ENCODE results near the gene KDM4E. TPM values are rescaled to one million over a fixed set of nuclear protein-coding genes. Genes with fewer than 3 reads are reported as not detected.

KDM4E gene
- total RNA-seq, 3 donors from 2014 or later (not counting 1 experiment from before 2014, with no cell fraction given), result not detected

DNA sequence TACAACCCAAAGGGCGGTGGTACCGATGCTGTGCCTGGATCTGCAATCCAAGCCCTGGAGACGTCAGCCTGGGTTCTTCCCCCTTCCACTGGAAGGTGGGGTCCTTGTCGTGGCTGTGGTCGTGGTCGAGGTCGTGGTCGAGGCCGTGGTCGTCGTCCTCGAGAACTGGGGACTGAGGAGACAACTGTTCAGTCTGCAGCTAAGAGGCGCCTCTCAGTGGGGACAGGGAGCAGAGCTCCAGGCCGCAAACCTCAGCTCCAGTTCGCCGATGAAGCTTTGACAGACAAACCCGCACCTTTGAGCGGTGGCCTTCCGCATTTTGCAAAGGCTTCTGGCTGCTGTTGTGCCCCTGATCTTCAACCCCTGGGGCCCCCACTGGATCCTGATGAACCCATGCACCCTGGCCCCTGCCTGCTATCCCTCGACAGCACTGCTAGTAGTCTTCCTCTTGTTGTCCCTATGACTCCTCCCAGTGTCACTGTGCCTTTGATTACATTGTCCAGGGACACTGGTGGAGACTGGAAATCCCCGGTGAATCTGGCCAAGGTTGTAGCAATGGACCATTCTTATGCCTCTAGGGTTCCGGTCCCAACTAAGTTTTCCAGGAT, 25.6 kb downstream of the KDM4E start:
- no peaks in the 10 kb centered on the region for H3K36me3 ChIP-seq (ENCODE audit: control insufficient read depth, insufficient read depth, low read length)
- no peaks in the 10 kb centered on the region for H3K9me3 Mint-ChIP-seq
- H3K27me3 Mint-ChIP-seq (ENCODE audit: low read depth in 2 of 2), result peaks cover 23 to 58% of the 10 kb centered on the region in 2 donors
- intact Hi-C loops (cut with micrococcal nuclease), result no loop called here
- H3K36me3 Mint-ChIP-seq, result no peaks in the 10 kb centered on the region
- H3K4me1 ChIP-seq (ENCODE audit: control insufficient read depth, insufficient read depth, low read length), result no peaks in the 10 kb centered on the region
- H3K27ac Mint-ChIP-seq, result no peak overlapping the region
- H3K4me3 ChIP-seq (ENCODE audit: low read length), result no peak overlapping the region
- TF ChIP-seq, protein P1, sequence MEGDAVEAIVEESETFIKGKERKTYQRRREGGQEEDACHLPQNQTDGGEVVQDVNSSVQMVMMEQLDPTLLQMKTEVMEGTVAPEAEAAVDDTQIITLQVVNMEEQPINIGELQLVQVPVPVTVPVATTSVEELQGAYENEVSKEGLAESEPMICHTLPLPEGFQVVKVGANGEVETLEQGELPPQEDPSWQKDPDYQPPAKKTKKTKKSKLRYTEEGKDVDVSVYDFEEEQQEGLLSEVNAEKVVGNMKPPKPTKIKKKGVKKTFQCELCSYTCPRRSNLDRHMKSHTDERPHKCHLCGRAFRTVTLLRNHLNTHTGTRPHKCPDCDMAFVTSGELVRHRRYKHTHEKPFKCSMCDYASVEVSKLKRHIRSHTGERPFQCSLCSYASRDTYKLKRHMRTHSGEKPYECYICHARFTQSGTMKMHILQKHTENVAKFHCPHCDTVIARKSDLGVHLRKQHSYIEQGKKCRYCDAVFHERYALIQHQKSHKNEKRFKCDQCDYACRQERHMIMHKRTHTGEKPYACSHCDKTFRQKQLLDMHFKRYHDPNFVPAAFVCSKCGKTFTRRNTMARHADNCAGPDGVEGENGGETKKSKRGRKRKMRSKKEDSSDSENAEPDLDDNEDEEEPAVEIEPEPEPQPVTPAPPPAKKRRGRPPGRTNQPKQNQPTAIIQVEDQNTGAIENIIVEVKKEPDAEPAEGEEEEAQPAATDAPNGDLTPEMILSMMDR (IDR thresholded peaks at IDR 0.05), result no peak
- no peaks in the 10 kb centered on the region for H3K9me3 ChIP-seq (ENCODE audit: control insufficient read depth, insufficient read depth, low read length)
- 79% methylated on average over 22 of the region's 22 CpGs for WGBS (ENCODE audit: insufficient coverage)
- DNase-seq (no peak), ATAC-seq (no peak)
- no peak overlapping the region for H3K4me3 Mint-ChIP-seq
- H3K27ac ChIP-seq (ENCODE audit: low read length), result no peak overlapping the region
- H3K4me1 Mint-ChIP-seq, result no peaks in the 10 kb centered on the region
- no peaks in the 10 kb centered on the region for H3K27me3 ChIP-seq (ENCODE audit: control insufficient read depth, insufficient read depth, low read length)

DNA sequence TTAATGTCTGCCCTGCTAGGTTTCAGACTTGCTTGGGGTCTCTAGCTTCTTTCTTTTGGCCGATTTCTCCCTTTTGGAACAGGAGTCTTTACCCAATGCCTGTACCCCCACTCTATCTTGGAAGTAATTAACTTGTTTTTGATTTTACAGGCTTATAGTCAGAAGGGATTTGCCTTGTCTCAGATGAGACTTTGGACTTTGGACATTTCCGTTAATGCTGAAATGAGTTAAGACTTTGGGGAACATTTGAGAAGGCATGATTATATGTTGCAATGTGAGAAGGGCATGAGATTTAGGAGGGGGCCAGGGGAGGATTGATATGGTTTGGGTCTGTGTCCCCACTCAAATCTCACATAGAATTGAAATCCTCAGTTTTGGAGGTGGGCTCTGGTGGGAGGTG, 29.3 kb downstream of the KDM4E start:
- Histone ChIP-seq H3K4me1 (ENCODE audit: control insufficient read depth, insufficient read depth, low read length) (no peaks in the 10 kb centered on the region), H3K36me3 (ENCODE audit: control insufficient read depth, insufficient read depth, low read length) (no peaks in the 10 kb centered on the region), H3K9me3 (ENCODE audit: control insufficient read depth, insufficient read depth, low read length) (no peaks in the 10 kb centered on the region), H3K27me3 (ENCODE audit: control insufficient read depth, insufficient read depth, low read length) (peaks cover 3% of the 10 kb centered on the region), H3K27ac (ENCODE audit: low read length) (no peak overlapping the region), H3K4me3 (ENCODE audit: low read length) (no peak overlapping the region)
- no peaks in the 10 kb centered on the region for H3K36me3 Mint-ChIP-seq
- WGBS (ENCODE audit: insufficient coverage), result 100% methylated on average over 1 of the region's 2 CpGs
- no peak overlapping the region for H3K27ac Mint-ChIP-seq
- ATAC-seq (no peak), DNase-seq (no peak)
- H3K4me3 Mint-ChIP-seq, result no peak overlapping the region
- TF ChIP-seq, protein P1 (IDR thresholded peaks at IDR 0.05), result no peak
- H3K9me3 Mint-ChIP-seq, result no peaks in the 10 kb centered on the region
- H3K27me3 Mint-ChIP-seq (ENCODE audit: low read depth in 2 of 2), result peaks cover 22 to 47% of the 10 kb centered on the region in 2 donors
- intact Hi-C loops (cut with micrococcal nuclease), result no loop called here
- H3K4me1 Mint-ChIP-seq, result no peaks in the 10 kb centered on the region

DNA sequence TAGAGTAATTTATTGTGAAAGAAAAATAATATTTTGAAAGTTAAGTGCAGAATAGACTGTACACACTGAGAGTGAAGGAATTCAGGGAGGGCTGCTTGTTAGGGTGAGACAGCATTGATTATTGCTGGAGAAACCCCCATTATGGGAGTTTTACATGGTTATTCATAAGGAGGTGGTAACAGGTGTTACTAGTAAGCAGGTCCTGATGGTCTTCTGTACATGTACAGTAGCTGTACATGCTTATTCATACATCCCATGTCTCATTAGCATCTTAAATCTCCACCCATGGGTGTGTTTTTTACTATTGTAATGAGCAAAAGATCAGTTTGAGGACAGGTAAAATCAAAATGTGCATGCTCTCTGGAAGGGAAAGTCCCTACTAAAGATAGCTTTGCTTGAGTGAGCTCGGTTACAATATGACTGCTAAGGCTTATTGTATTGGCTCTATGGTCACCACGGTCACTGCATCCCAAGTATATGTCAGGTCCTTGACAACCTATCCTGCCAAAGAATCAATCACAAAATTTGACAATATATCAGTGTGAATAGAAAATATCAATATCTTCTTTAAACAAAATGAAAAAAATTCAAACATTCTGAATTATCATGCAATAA, 30.3 kb downstream of the KDM4E start:
- Histone ChIP-seq H3K27ac (ENCODE audit: low read length) (no peak overlapping the region), H3K36me3 (ENCODE audit: control insufficient read depth, insufficient read depth, low read length) (no peaks in the 10 kb centered on the region), H3K27me3 (ENCODE audit: control insufficient read depth, insufficient read depth, low read length) (peaks cover 3% of the 10 kb centered on the region), H3K4me3 (ENCODE audit: low read length) (no peak overlapping the region), H3K4me1 (ENCODE audit: control insufficient read depth, insufficient read depth, low read length) (no peaks in the 10 kb centered on the region), H3K9me3 (ENCODE audit: control insufficient read depth, insufficient read depth, low read length) (no peaks in the 10 kb centered on the region)
- H3K36me3 Mint-ChIP-seq, result no peaks in the 10 kb centered on the region
- ATAC-seq (no peak), DNase-seq (no peak)
- H3K9me3 Mint-ChIP-seq, result no peaks in the 10 kb centered on the region
- no peak overlapping the region for H3K4me3 Mint-ChIP-seq
- H3K4me1 Mint-ChIP-seq, result no peaks in the 10 kb centered on the region
- peaks cover 22 to 52% of the 10 kb centered on the region in 2 donors for H3K27me3 Mint-ChIP-seq (ENCODE audit: low read depth in 2 of 2)
- H3K27ac Mint-ChIP-seq, result no peak overlapping the region
- TF ChIP-seq, protein P1 (IDR thresholded peaks at IDR 0.05), result no peak
- intact Hi-C loops (cut with micrococcal nuclease), result no loop called here
- WGBS (ENCODE audit: insufficient coverage), result 42% methylated on average over 2 of the region's 2 CpGs

DNA sequence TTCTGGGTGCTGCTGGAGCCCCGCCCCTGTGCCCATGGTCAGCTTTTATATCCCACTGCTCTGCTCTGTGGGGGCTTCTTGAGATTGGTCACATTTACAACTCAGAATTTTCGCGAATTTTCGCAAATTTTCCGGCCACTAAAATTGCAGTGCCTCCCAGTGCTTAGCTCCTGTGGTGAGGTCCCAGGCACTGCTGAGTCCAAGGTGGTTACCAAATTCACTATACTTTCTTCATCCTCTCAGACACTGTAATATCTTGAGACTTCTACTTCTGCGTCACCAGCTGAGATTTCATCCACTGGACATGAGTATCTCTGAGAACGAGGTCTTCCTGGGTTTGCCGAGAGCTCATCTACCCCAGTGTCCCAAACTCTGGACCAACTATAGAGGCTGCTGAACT, 32.9 kb downstream of the KDM4E start:
- Histone ChIP-seq H3K36me3 (ENCODE audit: control insufficient read depth, insufficient read depth, low read length) (no peaks in the 10 kb centered on the region), H3K27me3 (ENCODE audit: control insufficient read depth, insufficient read depth, low read length) (peaks cover 3% of the 10 kb centered on the region), H3K9me3 (ENCODE audit: control insufficient read depth, insufficient read depth, low read length) (no peaks in the 10 kb centered on the region), H3K27ac (ENCODE audit: low read length) (no peak overlapping the region), H3K4me3 (ENCODE audit: low read length) (no peak overlapping the region), H3K4me1 (ENCODE audit: control insufficient read depth, insufficient read depth, low read length) (no peaks in the 10 kb centered on the region)
- WGBS (ENCODE audit: insufficient coverage), result 94% methylated on average over 8 of the region's 8 CpGs
- Mint-ChIP-seq H3K4me1 (no peaks in the 10 kb centered on the region), H3K4me3 (no peak overlapping the region), H3K27me3 (ENCODE audit: low read depth in 2 of 2) (peaks cover 18 to 67% of the 10 kb centered on the region in 2 donors), H3K27ac (no peak overlapping the region), H3K9me3 (no peaks in the 10 kb centered on the region), H3K36me3 (no peaks in the 10 kb centered on the region)
- intact Hi-C loops (cut with micrococcal nuclease), result no loop called here
- TF ChIP-seq, protein P1 (IDR thresholded peaks at IDR 0.05), result no peak
- ATAC-seq (no peak), DNase-seq (no peak)

All from natural killer cell (primary cell).